NCI-H1417 (cell line): ENCODE data around the gene FBN2.

Source experiments
- DNase-seq, 3 experiments: peaks; one replicate each; lab custom pipeline; 2025; lab: John Stamatoyannopoulos, UW

FBN2 gene

DNA sequence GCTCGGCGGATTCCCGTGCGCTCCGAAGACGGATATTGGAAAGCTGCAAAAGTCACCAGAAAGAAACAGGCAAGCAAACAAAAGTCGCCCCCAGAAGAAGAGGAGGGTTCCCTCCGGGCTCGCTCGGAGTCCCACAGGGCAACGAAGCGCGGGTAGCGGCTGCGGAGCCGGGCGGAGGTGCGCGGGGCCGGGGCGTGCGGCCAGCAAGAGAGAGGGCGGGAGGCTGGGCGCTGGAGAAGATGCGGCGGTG, at the start of gene FBN2:
Gene FBN2 (minus strand): TSS at position 246 of the 250 bp plus-strand sequence. CDS start 642 bp downstream, outside the sequence.
- DNase-seq: no peak

DNA sequence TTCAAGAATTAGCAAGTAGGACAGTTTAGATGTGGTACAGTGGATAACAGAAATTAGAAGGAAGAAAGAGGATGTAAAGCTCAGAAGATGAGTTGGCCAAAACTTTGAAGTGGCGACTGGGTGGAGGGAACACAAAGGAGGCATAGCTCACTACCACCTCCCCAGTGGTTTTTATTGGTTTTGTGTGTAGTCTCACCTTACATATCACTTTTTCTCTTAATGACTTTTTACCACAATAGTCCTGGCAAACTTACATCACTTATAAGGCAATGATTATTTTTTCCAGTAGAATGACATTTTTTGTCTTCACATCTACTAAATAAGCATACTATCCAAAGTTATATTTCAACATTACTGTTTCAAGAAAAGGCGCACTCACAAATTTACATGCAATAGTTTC, 49.2 kb upstream of the FBN2 start:
- no peak for DNase-seq

DNA sequence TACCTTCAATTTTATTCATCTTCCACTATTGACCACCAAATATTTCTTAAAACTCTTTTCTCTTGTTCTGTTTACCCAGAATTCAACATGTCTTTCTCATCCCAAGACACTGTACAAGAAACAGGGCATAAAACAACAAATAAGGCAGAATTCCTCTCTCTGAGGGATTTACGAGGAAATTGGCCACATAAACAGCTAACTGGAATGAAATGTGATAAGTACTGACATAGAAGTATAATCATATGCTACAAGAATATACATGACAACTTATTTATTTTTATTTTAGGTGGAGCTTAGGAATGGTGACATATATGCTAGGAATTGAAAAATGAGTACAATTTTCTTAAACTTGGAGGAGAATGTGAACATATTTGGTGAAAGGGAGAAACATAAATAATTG, 48.8 kb upstream of the FBN2 start:
- no peak for DNase-seq

DNA sequence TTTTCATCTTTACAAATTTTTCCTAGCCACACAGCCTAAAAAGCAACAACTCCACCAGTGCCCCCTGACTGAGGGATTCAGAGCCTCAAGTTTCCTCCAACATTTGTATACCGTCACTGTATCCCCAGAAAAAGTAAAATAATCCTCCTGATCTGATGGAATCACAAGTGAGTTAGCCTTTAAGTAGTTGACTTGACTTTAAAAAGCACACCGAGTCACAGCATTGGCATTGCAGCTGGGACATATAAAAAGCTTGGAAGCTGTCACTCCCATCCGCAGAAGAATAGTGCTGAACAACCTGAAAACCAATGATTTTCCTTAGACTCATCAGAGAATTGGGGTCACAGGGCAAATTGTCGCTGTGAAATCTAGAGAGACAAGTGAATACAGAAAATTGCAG, 41.6 kb upstream of the FBN2 start:
- no peak for DNase-seq

DNA sequence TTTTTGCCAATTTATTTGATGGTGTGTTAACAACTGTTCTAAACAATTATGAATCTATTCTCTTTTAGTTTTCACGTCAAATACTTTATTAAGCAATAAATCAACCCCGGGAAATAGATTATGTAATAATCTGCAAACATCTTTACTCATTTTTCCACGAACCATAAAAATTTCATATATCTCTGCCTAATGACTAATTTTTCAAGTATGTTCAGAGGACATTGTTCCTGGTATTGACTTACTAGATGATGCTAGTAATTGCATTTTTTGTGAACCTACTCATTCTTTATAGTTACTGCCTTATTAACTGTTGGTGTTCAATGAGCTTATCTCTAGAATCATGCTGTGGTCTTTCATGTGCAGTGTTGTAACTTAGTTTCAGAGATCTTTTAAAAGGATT, 41.0 kb upstream of the FBN2 start:
- DNase-seq: no peak

DNA sequence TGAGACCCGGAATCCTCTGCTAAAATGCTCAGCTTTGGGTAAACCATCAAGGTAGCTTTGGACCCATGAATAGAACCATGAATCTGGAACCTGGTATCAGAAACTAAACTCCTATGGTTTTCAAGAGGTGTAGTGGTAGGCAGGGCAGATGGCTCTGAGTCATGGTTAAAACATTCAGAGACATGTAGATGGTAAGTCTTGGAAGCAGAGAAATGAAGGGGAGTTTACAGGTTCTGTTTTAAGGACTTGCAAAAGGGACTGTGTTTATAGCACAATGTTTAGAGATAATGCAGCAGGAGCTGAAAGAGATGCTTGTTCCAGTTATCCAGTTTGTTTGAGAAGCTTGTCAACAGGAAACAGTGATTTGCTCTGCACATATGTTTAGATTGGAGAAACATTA, 36.0 kb upstream of the FBN2 start:
- no peak for DNase-seq

DNA sequence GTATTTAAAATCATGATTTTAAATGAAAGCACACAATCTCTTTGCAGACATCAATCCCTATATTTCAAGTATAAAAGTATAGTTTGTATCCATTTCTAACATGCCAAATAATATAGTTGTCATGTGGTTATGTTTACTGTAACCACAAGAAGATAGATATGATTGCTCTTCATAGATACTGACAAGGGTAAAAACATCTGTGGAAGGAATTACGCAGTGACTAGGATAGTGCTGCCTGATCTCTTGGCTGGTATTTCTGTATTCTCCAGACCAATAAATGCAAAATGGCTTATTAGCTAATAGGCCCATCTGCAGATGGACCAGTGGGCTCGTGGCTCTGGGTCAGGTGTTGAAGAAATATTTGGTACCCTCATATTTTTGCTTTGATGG, 34.9 kb upstream of the FBN2 start:
- DNase-seq: no peak

DNA sequence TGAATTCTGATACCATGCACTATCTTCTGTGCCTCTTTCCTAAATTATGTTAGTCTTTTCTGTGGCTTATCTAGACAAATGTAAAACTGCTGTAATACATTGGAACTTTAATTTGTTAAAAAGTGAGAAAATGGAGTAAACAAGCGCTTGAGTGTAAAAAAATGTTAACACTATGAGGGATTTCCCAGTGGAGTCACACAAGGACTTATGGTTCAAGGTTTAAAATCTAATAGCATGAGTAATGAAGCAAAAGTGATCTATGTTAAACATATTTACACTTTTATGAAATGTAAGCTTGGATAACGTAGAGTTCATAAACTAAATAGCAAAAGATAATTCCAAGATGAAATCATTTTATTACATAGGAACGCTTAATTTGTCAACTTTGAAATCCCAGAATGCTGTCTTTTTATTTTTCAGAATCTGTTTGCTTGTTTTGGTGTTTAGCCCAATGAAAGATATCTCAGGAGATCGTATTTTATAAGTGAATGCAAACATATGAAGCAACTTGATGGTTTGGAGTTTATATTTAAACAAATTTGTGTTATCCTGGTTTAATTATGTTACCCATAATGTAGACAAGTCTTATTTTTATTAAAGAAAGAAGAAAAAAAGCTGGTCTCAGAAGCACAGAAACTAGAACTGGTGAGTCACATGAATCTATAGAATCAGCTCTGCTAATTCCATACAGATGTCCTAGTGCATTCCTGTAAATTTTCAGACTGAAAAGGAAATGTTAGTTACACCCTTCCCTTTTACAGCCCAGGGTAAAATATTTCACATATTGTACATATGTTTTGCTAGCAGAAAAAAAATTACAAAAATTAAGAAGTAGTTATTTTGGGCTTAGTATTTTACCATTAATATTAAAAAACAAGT, 34.2 kb upstream of the FBN2 start:
- DNase-seq: no peak

DNA sequence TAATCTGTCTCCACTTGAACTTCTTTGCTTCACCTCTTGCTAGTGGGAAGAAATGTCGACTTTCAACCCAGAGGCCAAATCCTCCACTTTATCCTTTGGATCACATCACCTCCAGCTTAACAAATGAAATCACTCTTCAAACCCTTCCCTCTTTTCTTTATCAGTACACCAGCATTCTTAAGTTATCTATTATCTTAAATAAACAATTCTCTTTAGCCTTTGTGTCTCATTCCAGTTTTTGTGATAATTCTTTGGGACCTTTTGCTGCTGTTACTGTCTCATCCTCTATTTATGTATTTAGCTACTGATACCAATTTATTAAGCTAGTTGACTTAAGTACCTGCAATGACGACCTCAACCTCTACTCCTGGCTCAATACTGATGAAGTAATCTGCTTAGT, 28.1 kb upstream of the FBN2 start:
- DNase-seq: no peak

DNA sequence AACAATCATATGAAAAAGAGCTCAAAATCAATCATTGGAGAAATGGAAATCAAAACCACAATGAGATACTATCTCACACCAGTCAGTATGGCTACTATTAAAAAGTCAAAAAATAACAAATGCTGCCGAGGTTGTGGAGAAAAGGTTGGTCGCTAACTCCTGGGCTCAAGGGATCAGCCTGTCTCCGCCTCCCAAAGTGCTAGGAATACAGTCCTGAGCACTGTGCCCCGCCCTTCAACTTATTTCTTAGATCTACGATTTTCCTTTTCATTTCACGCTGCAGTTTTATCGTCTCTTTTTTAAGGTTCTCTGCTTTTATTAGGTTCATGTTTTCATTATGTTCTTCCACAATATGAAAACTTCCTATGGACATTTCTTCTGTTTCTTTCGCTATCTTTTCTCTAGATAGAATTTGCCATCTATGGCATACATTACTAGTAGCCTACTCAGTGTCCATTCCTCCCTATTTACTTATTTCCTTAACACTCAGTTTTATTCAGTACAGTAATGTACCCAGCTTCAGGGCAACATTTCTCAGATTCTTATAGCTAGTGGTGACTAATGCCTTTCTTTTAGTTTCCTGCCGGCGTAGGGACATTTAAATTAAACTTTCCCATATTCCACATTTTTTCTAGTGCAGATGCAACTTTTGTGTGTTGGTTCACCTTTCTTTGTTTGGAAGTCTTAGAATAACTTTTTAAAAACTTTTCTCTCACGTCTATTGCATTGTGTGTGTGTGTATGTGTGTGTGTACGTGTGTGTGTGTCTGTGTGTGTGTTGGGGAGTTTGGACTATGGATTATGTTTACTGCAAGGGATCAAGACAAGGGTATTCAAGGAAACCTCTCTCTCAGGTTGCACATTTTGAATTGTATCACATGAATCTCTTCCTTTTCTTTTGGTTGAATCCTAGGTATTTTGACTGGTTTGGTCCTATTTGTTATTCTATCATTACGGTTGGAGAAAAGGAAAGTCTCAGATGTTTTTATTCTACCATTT, 21.6 kb upstream of the FBN2 start:
- DNase-seq: no peak

DNA sequence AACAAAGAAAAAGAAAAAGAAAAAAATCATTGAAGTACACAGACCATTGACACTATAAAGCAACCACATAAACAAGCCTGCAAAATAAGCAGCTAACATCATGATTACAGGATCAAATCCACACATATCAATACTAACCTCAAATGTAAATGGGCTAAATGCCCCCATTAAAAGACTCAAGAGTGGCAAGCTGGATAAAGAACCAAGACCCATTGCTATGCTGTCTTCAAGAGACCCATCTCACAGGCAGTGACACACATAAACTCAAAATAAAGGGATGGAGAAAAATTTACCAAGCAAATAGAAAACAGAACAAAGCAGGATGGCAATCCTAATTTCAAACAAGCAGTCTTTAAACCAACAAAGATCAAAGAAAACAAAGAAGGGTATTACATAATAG, 15.7 kb upstream of the FBN2 start:
- no peak for DNase-seq

DNA sequence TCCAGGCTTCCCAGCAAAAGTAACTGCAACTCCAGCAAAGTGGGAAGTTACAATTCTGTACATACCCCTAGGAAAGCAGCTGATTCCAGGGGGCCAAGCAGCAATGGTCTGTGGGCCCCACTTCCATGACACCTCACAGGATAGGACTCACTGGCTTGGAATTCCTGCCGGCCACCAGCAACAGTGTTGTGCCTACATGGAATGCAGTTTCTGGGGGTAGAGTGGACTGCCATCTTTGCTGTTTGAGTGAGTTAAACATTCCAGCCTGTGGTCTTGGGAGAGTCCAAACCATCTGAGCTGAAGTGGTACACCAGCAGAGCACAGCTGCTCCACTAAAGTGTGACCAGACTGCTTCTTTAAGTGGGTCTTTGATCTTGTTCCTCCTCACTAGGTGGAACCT, 13.4 kb upstream of the FBN2 start:
- no peak for DNase-seq

DNA sequence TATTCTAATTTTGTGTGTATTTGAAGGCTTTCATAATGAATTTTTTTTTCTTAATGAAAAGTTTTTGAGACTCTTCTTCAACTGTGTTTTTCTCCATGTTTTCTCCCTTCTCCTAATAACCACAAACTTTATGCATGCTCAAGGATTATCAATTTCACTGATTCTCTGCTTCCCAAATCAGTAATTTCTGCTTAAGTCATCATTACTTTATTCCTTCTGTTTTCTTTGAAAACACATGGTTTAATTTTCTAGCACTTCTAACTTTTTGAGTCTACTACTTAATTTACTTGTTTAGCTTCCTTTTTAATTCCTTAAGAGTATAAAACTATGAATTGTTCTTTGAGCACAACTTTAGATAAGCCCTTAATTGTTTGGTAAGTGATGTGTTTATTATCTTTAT, 11.5 kb upstream of the FBN2 start:
- DNase-seq: no peak

DNA sequence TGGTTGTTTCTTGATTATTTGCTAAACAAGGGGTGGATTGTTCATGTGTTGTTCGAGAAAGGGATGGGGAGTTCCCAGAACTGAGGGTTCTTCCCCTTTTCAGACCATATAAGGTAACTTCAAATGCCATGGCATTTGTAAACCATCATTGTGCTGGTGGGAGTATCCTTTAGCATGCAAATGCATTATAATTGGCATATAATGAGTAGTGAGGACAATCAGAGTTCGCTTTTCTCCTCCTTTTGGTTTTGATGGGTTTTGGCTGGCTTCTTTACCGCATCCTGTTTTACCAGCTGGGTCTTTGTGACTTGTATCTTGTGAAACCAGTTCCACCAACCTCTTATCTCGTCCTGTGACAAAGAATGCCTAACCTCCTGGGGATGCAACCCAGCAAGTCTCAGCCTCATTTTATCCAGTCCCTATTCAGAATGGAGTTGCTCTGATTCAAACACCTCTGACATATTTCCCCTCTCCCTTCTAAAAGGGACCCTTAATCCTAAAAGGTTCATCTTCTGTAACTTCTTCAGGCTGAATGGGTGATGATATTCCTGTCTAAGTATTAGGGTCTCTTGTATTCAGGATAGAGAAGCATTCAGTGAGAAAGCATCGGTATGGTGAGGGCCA, 8.7 kb upstream of the FBN2 start:
- peak in 1 of 3 experiments; percentile 15 for DNase-seq

DNA sequence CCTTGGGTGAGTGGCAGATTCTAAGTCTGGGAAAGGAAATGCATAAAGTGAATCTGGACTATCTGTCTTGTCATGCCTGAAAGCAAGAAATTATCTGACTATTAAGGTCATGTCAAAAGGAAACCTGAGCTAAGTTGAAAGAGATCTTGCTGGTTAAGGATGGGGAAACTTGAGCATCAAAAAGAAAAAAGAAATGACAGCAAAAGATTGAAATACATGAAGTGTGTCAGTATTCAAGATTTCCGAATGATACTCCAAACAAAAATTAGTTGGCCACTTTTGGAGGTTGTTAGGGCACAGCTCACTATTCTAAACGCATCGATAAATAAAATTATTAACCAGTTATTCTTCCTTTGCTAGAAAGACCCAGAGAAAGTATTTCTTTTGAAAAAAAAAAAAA, 3.3 kb upstream of the FBN2 start:
- no peak for DNase-seq

DNA sequence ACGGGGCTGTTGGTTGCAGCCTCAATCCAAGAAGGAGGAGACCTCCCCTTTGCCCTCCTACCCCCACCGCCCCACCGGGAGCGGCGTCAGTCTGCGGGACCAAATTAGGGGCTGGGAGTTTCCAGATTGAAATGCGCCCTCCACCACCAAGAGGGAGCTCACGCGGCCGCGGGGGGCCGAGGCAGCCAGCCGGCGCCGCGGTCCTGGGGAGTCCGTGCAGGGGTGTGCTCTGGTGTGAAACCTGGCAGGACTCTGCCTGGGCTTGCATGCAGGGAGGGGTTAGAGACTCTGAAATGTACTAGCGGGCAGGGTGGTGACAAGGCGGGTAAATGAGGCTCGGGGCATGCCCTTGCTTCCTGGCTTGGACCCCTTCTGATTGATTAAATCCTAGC, 989 bp upstream of the FBN2 start:
- DNase-seq: peak in 2 of 3 experiments; percentile 3 to 25

DNA sequence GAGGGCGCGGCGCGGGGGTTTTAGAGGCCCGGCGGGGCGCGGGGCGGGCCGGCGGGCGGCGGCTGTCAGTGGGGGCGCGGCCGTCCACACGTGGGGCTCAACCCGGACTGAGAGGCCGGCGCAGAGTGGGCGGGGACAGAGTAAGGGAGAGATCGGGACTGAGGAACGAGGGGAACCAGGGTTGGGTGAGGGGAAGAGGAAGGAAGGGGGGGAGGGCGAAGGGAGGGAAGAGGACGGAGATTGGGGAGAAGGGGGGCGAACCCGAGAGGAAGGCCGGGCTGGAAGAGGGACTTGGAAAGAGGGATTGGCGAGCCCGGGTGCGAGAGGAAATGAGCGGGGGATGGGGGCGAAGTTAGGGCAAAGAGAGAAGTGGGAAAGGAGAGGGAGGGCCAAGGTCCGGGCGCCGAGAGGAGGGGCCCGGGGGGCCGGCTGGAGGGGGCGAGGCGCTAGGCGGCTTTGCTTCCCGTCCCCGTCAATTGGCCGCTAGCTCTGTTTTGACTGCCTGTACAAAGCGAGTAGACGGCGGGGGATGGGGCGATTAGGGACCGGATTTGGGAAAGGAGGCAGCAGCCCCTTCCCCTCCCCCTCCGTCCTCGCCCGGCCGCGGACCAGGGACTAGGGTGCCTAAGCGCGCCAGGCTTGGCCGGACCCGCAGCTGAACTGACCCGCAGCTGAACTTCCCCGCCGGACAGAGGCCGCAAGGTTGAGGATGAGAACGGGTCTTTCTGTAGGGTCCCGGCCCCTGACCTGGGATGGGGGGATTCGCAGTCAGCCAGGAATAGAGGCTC, 399 bp upstream of the FBN2 start:
- DNase-seq: peak in 2 of 3 experiments; percentile 25 to 41

DNA sequence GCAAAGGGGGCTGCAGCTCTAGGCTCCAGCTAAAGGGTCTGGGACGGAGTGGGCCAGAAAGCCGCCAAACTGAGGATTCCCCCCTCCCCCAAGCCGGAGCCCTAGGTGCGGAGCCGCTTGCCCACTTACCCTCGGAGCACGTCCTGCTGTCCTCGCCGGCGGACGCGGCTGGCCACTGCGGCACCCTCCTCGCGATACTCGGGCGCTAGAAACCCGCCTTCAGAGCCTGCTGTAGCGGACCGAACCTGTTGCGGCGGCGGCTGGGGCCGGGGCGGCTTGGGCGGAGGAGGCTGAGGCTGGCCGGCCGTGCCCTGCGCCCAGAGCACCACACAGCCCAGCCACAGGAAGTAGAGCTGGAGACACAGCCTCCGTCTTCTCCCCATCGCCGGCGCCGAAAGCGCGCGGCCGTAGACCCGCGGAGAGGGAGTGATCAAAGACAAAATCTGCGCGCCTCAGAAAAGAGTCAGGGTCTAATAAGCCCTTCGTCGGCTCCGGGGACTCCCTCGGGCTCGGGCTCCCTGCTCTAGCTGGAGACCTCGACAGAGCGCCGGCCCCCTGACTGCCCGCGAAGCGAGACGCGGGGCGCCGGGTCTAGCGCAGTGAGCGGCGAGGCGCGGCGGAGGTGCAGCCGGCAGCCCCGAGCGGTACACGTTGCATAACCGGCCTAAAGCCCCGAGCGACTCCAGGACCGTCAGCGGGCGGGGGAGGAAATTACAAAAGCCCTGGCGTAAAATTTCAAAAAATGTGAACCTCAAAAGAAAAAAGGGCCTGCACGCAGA, 635 bp downstream of the FBN2 start:
- DNase-seq: peak in 2 of 3 experiments; percentile 61 to 77

DNA sequence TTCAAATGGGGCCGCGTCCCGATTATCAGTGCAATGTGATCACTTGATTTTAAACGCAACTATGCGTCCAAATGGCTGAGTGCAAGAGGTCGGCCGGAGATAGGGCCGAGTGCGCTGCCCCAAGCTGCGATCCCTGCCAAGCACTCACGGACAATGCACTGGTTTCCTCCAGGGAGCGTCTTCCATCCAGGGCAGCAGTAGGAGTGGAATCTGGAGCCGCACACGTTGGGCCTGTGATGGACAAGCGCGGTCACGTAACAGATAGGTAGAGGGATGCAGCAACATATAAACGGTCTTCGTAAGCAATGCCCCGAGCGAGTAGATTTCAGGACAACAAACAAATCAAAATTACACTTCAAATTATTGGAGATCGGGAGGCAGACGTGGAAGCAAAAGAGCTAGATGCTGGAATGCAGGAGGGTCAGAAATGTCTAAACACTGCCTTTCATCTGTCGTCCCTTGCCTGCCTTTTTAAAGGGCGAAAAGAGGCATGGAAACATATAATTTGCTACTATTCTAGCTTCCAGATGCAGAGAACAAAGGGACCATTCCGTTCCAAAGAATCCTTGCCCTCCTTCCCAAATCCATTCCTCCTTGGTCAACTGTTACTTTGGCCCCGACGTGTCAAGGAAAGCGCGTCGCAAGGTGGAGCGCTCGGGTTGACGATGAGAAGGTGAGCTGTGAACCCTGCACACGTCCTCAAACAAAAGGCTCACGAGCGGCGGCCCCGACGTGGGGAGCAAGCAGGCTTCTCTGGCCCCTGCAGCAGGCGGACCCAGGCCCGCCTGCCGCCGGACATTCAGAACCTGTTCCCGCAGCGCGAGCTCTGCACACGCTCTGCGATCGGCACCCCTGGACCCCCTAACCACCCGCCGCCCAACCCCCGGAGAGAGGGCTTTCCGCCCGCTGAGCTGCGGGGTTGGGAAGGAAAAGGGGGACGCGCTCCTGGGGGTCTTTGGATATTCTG, 1.5 kb downstream of the FBN2 start:
- no peak for DNase-seq

DNA sequence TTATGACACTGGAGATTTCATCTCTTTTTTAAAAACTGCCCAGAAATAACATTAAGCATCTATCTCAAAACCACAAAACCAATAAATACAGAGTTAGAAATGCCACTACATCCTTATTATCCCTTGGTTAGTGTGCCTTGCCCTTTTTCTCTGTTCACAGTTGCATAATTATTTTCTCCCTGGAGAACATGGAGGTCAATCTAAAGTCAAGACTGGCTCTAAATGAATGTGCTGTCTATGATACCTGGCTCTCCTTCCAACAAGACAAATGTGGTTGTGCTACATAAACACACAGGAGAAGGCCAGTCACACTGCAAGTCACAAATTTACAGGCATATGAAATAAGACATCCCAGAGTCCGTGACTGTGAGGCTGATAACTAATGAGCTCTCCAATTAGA, 2.8 kb downstream of the FBN2 start:
- no peak for DNase-seq
